NCI-H526 (cell line): ENCODE measurements around the gene MCTS1.
A peak's percentile ranks its signal among the peaks of the same experiment; 100 is the strongest.
"Not testable (repeated sequence)": the region's sequence is repeated elsewhere in the genome, so short reads cannot be mapped to it uniquely, and the experiment has no call there.

Experiments
- DNase-seq, 2 experiments: peaks; one replicate each; lab custom pipeline; 2025; lab: John Stamatoyannopoulos, UW

Gene MCTS1

DNA sequence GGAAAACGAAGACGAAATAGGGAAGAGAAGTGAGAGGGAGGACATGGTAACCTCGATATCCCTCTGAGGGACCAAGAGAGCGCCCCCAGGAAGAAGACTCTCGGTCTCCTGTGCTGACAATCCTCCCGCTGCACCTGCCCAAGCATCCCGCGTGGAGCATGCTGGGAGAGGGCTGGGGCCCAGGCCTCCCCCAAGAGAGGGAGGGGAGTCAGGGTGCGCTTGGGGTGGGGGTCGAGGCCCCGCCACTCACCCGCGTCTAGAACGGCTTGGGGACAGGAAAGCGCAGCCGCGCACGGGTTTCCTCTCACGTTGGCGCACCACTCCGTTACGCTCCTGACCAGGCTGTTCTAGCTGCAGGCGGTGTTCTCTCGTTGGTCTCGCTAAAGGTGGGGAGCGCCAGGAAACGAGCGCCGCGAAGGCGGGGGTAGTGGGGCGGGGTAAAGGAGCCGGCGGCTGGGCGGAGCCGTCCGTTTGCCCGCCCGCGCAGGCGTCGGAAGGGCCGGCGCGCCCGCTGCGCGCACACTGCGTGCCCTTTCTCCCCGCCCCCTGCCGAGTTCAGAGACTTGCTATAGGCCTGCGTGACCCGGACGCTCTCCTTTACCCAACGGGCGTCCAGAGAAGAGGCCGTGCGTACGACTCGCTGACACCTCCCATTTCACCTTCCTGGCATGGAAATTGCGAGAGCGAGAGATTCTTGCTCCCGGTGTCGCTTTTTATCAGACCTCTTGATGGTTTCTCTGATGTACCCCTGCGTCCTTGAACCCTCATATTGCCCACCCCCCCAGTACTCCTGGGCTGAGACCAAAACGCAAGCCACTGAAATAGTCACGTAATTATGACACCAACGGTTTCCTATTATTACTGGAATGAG, 26.0 kb downstream of the MCTS1 start, which contains the start of gene C1GALT1C1:
TSS of gene C1GALT1C1 (minus strand) at position 388 of the 871 bp plus-strand sequence. CDS start 2,888 bp downstream, outside the sequence.
- DNase-seq: peak; percentile 96

DNA sequence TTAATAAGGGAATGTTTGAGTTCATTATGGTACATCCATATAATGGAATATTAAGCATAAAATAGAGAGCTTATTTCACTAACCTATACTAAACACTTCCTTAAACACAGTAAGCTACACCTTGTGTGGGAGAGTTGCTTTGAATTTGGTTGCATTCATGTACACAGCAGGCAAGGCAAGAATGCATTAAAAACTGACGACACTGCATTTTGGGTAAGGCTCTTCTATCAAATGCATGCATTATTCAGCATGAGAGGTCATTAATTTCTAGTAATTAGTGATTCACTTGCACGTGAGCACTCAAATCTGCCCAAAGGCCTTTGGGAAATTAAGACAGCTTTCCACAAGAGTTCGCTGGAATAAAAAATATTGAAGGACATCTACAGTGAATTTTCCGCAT, 34.7 kb downstream of the MCTS1 start:
- no peak for DNase-seq

DNA sequence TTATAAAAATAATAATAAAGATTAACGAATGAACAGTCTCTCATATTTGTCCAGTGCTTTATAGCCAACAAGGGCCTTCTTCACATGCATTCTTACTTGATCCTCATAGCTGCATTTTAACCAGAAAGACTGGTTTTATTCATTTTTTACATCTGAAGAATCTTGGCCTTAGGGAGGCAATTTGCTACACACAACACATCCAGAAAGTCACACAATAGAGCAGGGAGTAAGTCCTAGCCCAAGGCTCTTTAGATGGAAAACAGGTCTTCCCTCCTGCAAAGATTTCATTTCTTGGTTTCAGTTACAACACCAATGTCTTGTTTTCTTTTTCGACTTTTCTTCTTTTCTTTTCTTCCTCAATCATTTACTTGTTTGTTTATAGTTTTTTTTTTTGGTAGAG, 39.0 kb downstream of the MCTS1 start:
- DNase-seq: no peak

DNA sequence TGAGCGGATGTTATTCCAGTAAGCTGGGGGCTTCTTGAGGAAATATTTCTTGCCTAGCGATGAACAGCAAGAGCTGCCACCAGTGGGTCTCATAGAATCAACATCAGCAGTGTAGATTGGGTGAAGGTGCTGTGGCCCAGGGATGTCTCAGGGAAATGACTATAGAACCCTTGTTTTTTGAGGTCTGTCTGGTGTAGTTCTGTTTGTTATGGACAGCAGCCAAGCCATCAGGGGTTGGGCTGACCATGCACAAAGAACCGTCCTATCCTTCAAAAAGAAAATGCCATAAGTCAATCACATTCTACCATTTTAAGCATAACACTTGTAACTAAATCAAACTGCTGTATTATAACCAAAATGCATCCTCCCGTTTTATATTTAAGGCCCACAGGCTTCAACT, 43.2 kb downstream of the MCTS1 start:
- no peak for DNase-seq

DNA sequence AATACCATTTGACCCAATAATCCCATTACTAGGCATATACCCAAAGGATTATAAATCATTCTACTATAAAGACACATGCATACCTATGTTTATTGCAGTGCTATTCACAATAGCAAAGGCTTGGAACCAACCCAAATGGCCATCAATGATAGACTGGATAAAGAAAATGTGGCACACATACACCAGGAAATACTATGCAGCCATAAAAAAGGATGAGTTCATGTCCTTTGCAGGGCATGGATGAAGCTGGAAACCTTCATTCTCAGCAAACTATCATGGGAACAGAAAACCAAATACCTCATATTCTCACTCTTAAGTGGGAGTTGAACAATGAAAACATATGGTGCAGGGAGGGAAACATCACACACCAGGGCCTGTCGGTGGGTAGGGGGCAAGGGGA, 48.4 kb downstream of the MCTS1 start:
- DNase-seq: not testable (repeated sequence)

DNA sequence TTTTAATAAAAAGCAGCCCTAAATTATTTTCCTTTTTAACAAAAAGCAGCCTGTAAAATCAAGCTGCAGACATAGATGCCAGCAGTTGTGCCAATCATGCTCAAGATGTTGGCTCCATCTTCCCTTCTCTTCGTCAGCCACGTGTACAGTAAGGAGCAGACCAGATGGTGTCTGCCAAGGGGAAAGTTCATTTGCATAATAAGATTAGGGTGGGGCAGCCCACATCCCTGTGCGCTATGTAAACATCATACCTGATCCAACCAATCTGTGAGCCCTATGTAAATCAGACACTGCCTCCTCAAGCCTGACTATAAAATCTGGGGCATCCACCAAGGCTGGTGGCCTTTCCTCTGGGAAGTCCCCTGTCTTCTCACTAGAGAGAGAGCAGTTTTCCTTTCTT, 49.1 kb downstream of the MCTS1 start:
- peak; percentile 45 to 59 for DNase-seq

DNA sequence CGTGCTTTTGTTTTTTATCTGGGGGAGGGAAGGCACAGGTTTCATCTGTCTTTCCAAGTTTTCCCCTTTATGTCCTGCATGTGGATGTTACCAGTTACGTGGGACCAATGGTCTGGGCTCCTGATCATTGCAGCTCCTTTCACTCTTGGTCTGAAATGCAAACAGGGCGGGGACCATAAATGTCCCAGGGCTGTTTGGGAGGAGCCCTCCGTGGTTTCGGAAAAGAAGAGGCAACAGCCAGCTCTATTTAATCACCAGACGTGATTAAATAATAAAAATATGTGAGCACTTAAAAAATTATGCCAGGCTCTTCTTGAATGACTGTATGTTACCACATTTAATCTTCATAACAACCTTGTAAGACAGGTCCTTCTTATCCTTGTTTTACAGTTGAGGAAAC, 56.7 kb downstream of the MCTS1 start:
- DNase-seq: no peak
